ENCODE data around the gene CD274.

The CD274 gene

GRCh38 chr9:5500441-5501235, 50.3 kb downstream of the CD274 start:
- peak; percentile 36 for DNase-seq

GRCh38 chr9:5502553-5502952, 52.2 kb downstream of the CD274 start:
- no peak for DNase-seq

- DNase-seq: peak; percentile 99
These were observed 59.2 kb downstream of the CD274 start for GRCh38 chr9:5509573-5509972.

GRCh38 chr9:5510360-5510931, 60.1 kb downstream of the CD274 start, which contains the start of gene PDCD1LG2:
PDCD1LG2 (plus strand) TSS chr9:5510531; CDS start chr9:5522547, 12,016 bp downstream.
- DNase-seq: peak; percentile 81

GRCh38 chr9:5510989-5511388, 60.6 kb downstream of the CD274 start:
- DNase-seq: peak; percentile 56

- DNase-seq: peak; percentile 61
These were observed 61.1 kb downstream of the CD274 start for GRCh38 chr9:5511476-5511875.

GRCh38 chr9:5511935-5512580, 61.7 kb downstream of the CD274 start:
- DNase-seq: no peak

GRCh38 chr9:5512658-5513452, 62.5 kb downstream of the CD274 start:
- no peak for DNase-seq

- DNase-seq: peak; percentile 18
These were observed 63.7 kb downstream of the CD274 start for GRCh38 chr9:5513966-5514616.

GRCh38 chr9:5514617-5515260, 64.4 kb downstream of the CD274 start:
- DNase-seq: no peak

GRCh38 chr9:5515261-5515650, 64.9 kb downstream of the CD274 start:
- DNase-seq: no peak

- DNase-seq: no peak
These were observed 66.3 kb downstream of the CD274 start for GRCh38 chr9:5516453-5517220.

GRCh38 chr9:5518171-5518936, 68.0 kb downstream of the CD274 start:
- peak; percentile 40 for DNase-seq

GRCh38 chr9:5518937-5519319, 68.6 kb downstream of the CD274 start:
- DNase-seq: no peak

Measured in EL (cell line).